Measurements from ENCODE around the gene PHF21B. TPM values are rescaled to one million over a fixed set of nuclear protein-coding genes. Genes with fewer than 3 reads are reported as not detected.

PHF21B gene
- total and polyA plus RNA-seq, 2 donors, result 0.61 to 0.63 TPM

DNA sequence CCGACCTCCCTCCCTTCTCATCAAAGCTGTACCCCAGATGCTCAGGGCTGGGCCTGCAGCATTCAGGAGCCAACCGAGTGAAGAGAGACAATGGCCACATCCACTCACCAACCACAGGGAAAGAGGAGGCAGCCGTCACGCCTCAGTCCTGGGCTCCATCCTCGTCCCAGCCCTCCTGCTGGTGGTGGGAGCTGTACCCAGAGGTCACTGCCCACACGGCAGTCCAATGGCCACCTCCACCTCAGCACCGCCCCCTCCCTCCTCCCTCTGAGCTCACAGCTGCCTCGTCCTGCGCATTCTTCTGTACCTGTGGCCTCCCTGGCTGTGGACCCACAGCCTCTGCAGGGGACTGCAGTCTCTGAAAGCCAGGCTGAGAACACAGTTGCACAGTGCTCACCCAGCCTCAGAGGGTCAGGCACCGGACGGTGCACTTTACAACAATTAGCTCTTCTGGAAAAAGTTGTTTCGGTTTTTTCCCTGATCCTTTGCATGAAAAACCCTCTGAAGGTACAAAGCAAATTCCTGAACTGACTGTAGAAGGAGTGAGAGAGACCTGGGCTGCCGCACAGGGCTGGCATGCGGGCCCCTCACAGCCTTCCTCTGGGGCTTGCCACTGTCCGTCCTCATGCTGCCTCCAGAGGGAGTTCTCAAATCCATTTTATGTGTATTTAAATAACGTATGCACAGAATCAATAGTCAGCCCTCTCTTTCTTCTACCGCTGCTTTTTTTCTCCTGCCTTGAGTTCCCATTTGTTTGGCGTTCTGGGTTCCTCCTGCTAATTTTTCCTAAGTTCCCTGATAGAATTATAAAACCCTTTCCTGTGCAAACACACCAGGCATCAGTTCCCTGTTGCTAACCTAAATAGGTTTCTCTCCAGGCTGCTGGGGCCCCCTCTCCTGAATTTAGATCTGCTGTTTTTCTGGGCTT lies 52.7 kb downstream of the PHF21B start:
- Histone ChIP-seq H3K4me1 (ENCODE audit: insufficient read depth) (no peaks in the 10 kb centered on the region), H3K27ac (ENCODE audit: low read depth) (no peak overlapping the region), H3K4me3 (ENCODE audit: low read depth, low read length) (no peak overlapping the region), H3K36me3 (ENCODE audit: insufficient read depth) (no peaks in the 10 kb centered on the region)
- 67% methylated on average over 18 of the region's 18 CpGs for WGBS
- no peak for DNase-seq (ENCODE audit: extremely low spot score)

DNA sequence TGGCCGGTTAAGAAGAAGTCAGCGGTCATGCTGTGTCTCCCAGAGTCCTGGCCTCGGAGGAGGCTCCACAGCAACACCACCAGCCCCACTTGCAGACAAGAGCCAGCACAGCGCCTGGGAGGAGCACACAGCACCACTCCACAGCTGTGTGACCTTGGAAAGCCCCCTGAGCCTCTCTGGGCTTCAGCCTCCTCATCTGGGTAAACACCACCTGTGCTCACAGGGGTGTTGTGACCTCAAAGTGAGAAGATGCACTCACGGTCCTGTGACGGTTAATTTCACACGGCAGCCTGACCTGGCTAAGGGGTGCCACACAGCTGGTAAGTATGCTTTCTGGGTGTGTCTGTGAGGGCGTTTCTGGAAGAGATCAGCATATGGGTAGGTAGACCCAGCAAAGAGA lies 54.7 kb downstream of the PHF21B start:
- no peaks in the 10 kb centered on the region for H3K36me3 ChIP-seq (ENCODE audit: insufficient read depth)
- 84% methylated on average over 8 of the region's 8 CpGs for WGBS
- H3K4me3 ChIP-seq (ENCODE audit: low read depth, low read length), result no peak overlapping the region
- no peak overlapping the region for H3K27ac ChIP-seq (ENCODE audit: low read depth)
- H3K4me1 ChIP-seq (ENCODE audit: insufficient read depth), result no peaks in the 10 kb centered on the region
- no peak for DNase-seq (ENCODE audit: extremely low spot score)

DNA sequence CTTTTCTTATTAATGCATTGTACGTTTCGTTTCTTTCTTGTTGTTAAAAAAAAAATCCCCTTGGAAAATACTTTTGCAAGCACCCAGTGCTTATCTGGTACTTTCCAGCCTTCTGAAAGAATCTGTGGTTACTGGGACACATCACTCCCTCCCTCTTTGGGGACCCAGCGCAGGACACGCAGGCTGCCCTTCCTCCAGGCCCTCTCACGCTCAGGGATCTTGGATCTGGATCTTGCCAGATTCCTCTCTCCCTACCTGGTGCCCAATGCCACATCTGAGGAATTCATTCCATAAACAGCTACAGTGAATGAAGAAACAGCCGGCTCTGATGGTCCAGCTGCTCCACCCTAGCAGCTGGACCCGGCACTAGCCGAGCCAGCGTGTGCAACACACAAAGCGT lies 55.7 kb downstream of the PHF21B start:
- Histone ChIP-seq H3K27ac (ENCODE audit: low read depth) (no peak overlapping the region), H3K4me3 (ENCODE audit: low read depth, low read length) (no peak overlapping the region), H3K36me3 (ENCODE audit: insufficient read depth) (no peaks in the 10 kb centered on the region), H3K4me1 (ENCODE audit: insufficient read depth) (no peaks in the 10 kb centered on the region)
- no peak for DNase-seq (ENCODE audit: extremely low spot score)
- WGBS, result 50% methylated on average over 10 of the region's 10 CpGs

DNA sequence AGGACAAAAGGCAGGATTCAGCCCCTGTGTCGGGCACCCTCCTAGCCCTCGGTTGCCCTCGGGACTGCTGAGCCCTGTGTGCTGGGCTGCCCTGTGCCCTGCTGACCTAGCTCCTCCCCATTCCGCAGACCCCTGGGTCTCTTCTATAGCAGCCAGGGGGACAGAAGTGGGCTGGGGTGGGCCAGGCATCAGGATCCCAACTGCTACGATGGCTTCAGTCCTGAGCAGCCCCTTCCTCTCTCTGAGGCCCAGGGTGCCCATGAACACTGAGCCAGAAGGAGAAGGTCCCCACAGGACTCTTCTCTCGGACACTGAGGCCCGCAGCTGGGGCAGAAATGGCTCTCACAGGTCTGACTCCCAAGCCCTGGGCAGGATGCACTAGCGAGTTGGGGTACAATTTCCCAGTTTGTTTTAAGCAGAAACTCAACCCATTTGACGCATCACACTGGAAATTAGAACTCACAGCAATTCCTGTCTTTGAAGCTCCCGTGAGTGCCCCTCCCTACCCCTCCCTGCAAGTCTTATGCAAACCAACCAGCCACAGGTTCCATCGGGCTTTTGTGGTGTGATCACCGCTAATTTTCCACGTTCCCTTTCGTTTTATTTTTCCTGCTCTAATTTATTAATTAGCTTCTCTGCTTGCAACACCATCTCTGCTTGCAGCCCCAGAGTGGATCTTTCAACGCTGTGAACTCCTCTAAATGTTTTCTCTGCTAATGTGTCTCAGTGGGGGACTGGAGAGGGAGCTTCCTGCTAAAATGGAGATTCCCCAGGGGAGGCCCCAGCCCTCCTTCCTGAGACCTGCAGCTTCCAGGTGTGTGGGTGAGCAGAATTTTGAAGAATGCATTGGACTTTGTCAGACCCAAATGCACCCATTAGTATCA lies 56.7 kb downstream of the PHF21B start:
- Histone ChIP-seq H3K27ac (ENCODE audit: low read depth) (no peak overlapping the region), H3K36me3 (ENCODE audit: insufficient read depth) (no peaks in the 10 kb centered on the region), H3K4me1 (ENCODE audit: insufficient read depth) (no peaks in the 10 kb centered on the region), H3K4me3 (ENCODE audit: low read depth, low read length) (no peak overlapping the region)
- no peak for DNase-seq (ENCODE audit: extremely low spot score)
- WGBS, result 55% methylated on average over 15 of the region's 15 CpGs

DNA sequence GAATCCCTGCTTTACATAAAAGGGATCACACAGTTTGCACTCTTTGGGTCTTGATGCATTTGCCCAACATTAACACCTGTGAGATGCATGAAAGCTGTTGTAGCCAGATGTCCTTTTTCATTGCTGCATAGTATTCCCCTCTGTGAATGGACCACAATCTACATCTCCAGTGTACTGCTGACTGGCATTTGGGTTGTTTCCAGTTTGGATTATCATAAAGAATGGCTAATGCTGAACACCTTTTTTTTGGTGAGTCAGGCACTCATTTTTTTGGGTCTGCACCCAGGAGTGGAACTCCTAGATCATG lies 58.3 kb downstream of the PHF21B start:
- no peak for DNase-seq (ENCODE audit: extremely low spot score)
- Histone ChIP-seq H3K4me3 (ENCODE audit: low read depth, low read length) (no peak overlapping the region), H3K27ac (ENCODE audit: low read depth) (no peak overlapping the region)

DNA sequence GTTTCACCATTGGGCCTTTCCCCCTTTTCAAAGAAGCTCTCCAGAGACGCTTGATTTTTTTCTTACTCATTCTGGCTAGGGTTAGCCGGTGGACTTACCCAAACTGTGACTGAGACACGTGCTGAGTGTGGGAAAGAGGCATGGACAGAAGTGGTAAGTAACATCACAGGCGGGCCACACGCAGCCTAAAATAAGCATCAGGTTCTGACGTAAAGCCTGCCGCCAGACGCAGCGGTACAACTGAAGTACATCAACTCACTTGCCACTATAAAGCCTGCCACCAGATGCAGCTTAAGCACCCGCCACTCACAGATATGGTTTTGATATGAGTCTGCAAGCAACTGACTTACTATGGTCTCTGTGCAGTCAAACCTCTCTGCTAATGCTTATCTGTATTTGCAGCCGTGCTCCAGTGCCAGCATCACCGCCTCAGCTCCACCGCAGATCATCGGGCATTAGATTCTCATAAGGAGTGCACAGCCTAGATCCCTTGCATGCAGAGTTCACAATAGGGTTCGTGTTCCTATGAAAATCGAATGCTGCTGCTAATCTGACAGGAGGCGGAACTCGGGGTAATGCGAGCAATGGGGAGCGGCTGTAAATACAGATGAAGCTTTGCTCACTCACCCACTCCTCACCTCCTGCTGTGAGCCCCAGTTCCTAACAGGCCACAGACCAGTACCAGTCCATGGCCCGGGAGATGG lies 58.8 kb downstream of the PHF21B start:
- no peaks in the 10 kb centered on the region for H3K36me3 ChIP-seq (ENCODE audit: insufficient read depth)
- H3K27ac ChIP-seq (ENCODE audit: low read depth), result no peak overlapping the region
- no peak overlapping the region for H3K4me3 ChIP-seq (ENCODE audit: low read depth, low read length)
- WGBS, result 89% methylated on average over 21 of the region's 21 CpGs
- H3K4me1 ChIP-seq (ENCODE audit: insufficient read depth), result no peaks in the 10 kb centered on the region
- no peak for DNase-seq (ENCODE audit: extremely low spot score)

More for the DNA sequence above, 58.3 kb downstream of the PHF21B start:
- Histone ChIP-seq H3K36me3 (ENCODE audit: insufficient read depth) (no peaks in the 10 kb centered on the region), H3K4me1 (ENCODE audit: insufficient read depth) (no peaks in the 10 kb centered on the region)

DNA sequence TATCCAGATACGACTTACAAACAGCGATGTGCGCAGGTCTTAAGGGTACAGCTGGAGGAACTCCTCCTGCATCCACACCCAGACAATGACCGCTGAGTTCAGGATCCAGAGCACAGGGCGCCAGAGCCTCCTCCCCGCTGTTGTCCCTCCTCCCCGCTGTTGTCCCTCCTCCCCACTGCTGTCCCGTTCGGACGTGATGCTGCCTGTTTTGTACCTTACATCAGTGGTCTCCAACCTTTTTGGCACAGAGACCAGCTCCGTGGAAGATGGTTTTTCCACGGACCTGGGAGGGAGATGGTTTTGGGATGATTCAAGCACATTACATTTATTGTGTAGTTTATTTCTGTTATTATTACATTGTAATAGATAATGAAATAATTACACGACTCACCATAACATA lies 62.0 kb downstream of the PHF21B start:
- Histone ChIP-seq H3K4me1 (ENCODE audit: insufficient read depth) (no peaks in the 10 kb centered on the region), H3K27ac (ENCODE audit: low read depth) (no peak overlapping the region), H3K4me3 (ENCODE audit: low read depth, low read length) (no peak overlapping the region), H3K36me3 (ENCODE audit: insufficient read depth) (no peaks in the 10 kb centered on the region)
- 82% methylated on average over 13 of the region's 13 CpGs for WGBS
- no peak for DNase-seq (ENCODE audit: extremely low spot score)

DNA sequence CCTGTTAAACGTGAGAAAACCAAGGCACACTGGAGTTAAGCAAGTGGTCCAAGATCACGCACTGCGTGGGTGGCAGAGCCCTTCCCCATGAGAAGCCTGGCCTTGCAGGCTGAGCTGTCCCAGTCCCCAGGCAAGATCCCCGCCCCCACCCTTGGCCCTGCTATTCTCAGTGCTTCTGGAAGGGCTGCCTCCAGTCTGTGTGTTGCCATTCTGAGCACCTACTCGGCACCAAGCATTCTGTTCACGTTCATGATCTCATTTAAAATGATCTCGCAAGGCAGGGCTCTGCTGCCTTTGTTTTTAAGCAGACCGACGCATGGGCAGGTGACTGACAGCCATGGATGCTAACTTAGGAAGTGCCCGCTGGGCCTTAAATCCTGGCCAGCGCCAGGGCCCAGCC lies 62.8 kb downstream of the PHF21B start:
- 85% methylated on average over 11 of the region's 11 CpGs for WGBS
- Histone ChIP-seq H3K36me3 (ENCODE audit: insufficient read depth) (no peaks in the 10 kb centered on the region), H3K4me3 (ENCODE audit: low read depth, low read length) (no peak overlapping the region), H3K4me1 (ENCODE audit: insufficient read depth) (no peaks in the 10 kb centered on the region), H3K27ac (ENCODE audit: low read depth) (no peak overlapping the region)
- no peak for DNase-seq (ENCODE audit: extremely low spot score)

DNA sequence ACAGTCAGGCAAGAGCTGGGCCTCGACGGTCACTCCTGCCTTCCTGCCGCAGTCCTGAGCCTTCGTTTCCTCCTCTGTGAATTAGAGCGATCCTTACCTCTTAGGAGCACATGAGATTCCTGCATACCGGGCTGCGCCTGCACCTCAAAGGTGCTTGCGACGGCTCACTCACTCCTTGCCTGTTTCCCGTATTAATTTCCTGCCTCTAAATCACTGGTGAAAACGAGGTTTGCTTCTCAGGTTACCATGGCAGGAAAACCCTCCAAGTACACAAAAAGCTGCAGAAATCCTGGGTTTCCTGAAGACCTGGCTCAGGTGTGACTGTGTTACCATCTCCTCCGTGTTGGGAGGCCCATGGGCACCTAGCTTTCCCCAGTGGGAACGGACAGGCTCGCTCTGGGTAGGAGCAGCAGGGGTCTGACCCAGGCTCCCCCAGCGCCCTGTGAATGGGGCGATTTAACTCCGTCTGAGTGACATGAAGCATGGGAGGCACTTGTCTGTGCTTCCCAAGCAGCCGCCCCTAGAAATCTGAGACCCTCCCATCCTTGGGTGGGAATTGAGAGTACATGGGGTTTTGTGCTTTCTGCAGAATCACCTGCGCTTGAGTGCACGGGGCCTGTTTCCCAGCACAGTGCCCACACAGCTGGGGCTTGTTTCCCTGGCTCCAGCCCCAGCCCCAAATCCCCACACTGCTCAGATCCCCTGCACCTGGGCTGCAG lies 64.8 kb downstream of the PHF21B start:
- Histone ChIP-seq H3K4me1 (ENCODE audit: insufficient read depth) (no peaks in the 10 kb centered on the region), H3K4me3 (ENCODE audit: low read depth, low read length) (no peak overlapping the region), H3K36me3 (ENCODE audit: insufficient read depth) (no peaks in the 10 kb centered on the region), H3K27ac (ENCODE audit: low read depth) (no peak overlapping the region)
- DNase-seq (ENCODE audit: extremely low spot score), result no peak
- 60% methylated on average over 20 of the region's 20 CpGs for WGBS

DNA sequence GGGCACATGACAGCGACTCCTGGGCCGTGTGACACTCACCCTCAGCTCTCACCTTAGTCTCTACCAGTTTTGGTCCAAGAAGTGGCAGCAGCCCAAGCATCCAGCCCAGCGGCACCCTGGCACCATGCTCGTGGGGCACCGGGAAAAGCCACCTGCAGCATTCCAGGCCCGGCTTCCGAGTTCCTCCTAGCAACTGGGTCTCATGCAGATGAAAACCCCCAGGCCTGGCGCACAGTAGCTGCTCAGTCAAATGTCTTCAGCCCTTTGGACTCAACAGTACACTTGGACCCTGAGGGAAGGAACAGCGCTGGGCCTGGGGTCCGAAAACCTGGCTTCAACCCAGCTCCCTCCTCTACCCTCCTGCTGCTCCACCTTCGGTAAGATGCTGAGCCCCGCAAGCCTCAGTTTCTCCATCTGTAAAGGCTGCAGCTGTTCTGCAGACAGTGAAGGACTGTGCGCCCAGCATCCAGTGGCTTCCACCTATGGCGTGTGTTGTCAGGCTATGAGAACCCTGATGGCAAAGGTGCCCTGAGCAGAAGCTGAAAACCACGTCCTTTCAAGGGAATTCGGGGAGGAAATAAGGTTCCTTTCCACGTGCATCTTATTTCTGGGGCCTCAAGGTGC lies 66.0 kb downstream of the PHF21B start:
- 90% methylated on average over 17 of the region's 17 CpGs for WGBS
- DNase-seq (ENCODE audit: extremely low spot score), result no peak

DNA sequence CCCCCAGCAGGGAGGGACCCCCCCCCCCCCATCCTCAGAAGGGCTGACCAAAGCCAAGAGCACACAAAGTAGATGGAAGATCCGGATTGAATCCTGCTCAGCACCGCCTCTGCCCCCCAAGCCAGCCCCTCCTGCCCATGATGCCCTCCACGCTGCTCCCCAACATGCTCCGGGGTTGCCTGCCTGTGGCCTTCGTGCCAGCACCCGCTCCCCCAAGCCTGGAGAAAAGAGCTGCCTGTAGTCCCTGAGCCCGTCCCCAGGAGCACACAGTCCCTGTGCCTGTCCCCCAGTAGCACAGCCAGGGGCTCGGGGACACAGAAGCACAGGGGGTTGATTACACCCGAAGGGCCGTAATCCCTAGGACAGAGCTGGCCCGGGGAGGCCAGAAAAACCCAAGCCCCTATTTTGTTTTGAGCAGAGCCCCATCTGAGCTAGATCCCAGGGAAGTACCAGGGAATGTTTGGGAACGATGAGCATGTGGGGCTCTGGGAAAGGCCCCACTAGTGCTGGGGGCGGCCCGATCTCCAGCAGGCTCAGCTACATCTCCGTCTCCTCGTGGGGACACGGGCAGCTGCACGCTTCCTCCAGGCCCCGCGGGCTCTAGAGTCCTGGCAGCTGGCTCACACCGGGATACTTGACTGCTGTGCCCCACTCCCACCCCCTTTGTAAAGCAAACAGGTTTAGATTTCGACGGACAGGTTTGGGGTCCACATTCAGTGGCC lies 66.7 kb downstream of the PHF21B start:
- H3K27ac ChIP-seq (ENCODE audit: low read depth), result no peak overlapping the region
- 84% methylated on average over 23 of the region's 23 CpGs for WGBS
- H3K36me3 ChIP-seq (ENCODE audit: insufficient read depth), result no peaks in the 10 kb centered on the region
- DNase-seq (ENCODE audit: extremely low spot score), result no peak
- H3K4me1 ChIP-seq (ENCODE audit: insufficient read depth), result no peaks in the 10 kb centered on the region
- H3K4me3 ChIP-seq (ENCODE audit: low read depth, low read length), result no peak overlapping the region

More for the DNA sequence above, 66.0 kb downstream of the PHF21B start:
- Histone ChIP-seq H3K4me3 (ENCODE audit: low read depth, low read length) (no peak overlapping the region), H3K27ac (ENCODE audit: low read depth) (no peak overlapping the region), H3K4me1 (ENCODE audit: insufficient read depth) (no peaks in the 10 kb centered on the region), H3K36me3 (ENCODE audit: insufficient read depth) (no peaks in the 10 kb centered on the region)

DNA sequence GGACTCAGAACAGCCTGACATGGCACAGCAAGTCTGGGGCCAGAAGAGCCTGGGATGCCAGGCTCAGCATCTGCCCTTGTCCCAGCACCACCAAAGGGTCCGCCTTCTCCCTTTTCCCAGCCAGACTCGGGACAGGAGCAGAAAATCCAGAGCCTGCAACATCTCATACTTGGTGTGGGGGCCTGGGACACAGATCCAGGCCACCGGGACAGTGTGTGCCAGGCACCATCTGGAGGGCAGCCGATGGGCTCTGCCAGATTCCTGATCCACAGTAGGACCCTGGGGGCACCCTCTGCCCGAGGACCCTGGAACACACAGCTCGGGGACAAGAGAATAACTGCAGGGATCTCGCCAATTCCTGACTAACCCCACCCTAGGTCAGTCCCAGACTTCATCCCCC lies 67.7 kb downstream of the PHF21B start:
- H3K36me3 ChIP-seq (ENCODE audit: insufficient read depth), result no peaks in the 10 kb centered on the region
- no peak overlapping the region for H3K27ac ChIP-seq (ENCODE audit: low read depth)
- DNase-seq (ENCODE audit: extremely low spot score), result no peak
- H3K4me3 ChIP-seq (ENCODE audit: low read depth, low read length), result no peak overlapping the region
- 82% methylated on average over 7 of the region's 7 CpGs for WGBS
- no peaks in the 10 kb centered on the region for H3K4me1 ChIP-seq (ENCODE audit: insufficient read depth)

All from urinary bladder (tissue), 4 donors.